Pons (tissue), 1 donor: ENCODE data around the gene GAA.
"Not testable (repeated sequence)": the region's sequence is repeated elsewhere in the genome, so short reads cannot be mapped to it uniquely, and the experiment has no call there.

Source experiments
- DNase-seq: peaks from one replicate; pipeline ENCODE4 v3.0.0-alpha.2; 2016; ENCODE audit warnings: low spot score

Gene GAA

DNA sequence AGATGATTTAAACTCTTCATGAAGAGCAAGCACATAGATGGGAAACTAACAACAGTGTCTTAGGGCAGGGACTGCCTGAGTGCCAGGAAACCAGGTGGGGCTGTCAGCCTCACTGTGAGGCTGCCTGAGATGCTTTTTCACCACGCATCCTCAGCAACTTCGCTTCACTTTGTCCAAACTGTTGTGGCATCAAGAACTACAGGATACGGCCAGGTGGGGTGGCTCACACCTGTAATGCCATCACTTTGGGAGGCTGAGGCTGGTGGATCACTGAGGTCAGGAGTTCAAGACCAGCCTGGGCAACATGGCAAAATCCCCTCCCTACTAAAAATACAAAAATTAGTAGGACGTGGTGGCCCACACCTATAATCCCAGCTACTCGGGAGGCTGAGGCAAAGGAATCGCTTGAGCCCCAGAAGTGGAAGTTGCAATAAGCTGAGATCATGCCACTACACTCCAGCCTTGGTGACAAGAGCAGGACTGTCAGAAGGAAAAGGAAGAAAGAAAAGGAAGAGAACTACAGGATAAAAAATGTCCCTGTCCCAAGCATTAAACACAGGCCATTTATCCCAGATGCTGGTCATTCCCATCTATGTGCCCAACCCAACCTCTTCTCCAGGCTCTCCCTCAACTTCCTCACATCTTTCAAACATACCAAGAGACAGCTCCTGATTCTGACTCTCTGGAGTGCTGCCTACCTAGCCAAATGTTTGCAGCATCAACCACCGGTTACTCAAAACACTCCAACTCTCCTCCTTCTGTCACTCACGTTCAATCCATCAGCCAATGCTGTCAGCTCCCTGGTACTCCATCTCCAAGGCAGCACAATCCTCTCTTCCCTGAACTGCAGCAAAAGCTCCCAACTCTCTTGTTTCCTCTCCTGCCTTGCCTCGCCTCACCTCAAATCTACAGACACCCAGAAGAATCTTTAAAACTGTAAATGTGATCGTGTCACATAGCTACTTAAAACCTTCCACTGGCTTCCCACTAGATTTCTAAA lies 44.0 kb downstream of the GAA start:
- no peak for DNase-seq

DNA sequence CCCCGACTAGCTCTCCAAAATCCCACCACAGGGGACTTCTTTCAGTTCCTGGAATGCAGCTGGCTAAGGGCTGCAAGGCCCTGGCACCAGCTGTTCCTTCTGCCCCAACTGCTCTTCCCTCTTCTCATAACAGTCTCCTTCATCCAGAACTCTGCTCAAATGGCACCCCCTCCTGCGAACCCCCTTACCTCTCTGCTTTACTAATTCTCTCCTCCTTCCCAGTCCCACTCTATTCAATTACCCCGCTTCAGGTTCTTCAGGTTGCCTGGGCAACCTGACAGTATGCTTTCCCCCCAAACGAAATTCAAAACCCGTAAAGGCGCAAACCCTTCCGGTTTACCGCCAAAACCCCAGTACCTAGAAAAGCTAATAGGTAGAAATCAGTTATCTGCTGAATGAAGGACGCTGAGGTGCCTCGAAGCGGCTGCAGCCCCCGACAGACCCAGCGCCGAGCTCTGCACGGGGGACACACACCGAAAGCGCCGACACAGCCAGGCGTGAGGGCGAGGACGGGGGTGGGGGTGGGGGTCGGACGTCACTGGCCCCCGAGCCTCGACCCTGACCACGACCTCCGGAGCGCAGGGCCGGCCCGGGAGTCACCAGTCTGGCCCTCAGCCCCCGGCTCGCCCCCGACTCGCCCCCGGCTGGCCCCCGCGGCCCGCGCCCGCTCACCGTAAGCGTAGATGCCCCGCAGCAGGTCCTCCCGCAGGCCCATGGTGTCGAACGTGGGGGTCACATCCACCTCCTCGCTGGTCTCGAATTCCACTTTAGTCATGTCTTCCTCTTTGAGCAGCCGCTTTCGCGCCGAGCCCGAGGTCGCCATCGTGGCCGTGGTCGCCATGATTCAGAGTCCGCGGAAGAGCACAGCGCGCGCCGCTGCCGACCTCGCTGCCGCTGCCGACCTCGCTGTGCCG lies 45.0 kb downstream of the GAA start:
- peak; percentile 15 for DNase-seq

DNA sequence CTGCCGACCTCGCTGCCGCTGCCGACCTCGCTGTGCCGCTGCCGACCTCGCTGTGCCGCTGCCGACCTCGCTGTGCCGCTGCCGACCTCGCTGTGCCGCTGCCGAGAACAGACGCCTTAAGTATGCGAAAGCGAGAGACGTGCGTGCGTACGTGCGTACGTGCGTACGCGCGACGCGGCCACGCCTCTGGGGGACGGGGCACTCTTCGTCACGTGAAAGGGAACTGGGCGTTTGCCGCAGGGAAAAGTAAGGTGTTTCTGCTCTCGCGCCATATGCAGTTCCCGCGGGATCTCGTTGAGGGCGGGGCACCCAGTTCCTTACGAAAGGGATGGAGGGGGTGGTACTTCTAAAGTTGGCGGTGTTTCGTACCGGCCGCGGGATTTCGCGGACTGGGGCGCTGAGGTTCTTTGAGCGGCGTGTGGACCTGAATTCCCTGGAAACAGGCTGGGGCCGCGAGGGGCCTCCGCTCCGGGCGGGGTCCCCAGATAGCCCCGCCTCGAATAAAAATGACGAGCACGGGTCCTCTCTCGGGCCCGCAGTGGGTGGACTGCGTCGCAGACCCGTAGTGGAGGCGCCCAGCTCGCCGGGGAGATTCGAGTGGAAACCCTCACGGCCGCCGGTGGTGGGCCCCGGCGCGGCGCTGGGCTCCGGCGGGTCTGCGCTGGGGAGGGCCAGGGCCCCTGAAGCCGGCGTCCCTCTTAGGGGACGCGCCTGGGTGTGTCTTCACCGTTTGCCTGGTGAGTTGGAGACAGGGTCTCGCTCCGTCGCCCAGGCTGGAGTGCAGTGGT lies 45.8 kb downstream of the GAA start, which contains the start of gene EIF4A3:
Gene EIF4A3 (minus strand): TSS at position 94 of the 788 bp plus-strand sequence. CDS start 167 bp downstream, outside the sequence.
- peak; percentile 97 for DNase-seq

GRCh38 chr17:80151333-80151732 lies 50.0 kb downstream of the GAA start:
- DNase-seq = no peak

- no peak for DNase-seq
Measured at GRCh38 chr17:80152081-80152702, 50.8 kb downstream of the GAA start.

DNA sequence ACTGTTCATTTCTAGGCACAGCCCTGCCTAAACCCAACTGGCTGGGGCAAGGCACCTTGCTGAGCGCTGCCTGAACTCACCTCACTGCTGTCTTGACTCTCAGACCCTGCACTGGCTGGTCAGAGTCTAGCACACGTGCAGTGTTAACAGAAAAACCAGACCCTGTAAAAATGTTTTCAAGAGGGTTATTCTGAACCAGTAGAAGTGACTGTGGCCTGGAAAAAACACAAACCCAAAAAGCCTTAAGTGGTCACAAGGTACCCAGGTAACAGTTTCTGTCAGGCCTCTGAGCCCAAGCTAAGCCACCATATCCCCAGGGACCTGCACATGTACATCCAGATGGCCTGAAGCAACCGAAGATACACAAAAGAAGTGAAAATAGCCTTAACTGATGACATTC lies 51.6 kb downstream of the GAA start:
- DNase-seq = no peak

- DNase-seq = no peak
Measured at GRCh38 chr17:80154166-80154565, 52.8 kb downstream of the GAA start.

GRCh38 chr17:80155600-80155999 lies 54.2 kb downstream of the GAA start:
- not testable (repeated sequence) for DNase-seq

- DNase-seq = no peak
Measured at GRCh38 chr17:80158846-80159245, 57.5 kb downstream of the GAA start.

GRCh38 chr17:80160536-80160935 lies 59.2 kb downstream of the GAA start:
- no peak for DNase-seq

DNA sequence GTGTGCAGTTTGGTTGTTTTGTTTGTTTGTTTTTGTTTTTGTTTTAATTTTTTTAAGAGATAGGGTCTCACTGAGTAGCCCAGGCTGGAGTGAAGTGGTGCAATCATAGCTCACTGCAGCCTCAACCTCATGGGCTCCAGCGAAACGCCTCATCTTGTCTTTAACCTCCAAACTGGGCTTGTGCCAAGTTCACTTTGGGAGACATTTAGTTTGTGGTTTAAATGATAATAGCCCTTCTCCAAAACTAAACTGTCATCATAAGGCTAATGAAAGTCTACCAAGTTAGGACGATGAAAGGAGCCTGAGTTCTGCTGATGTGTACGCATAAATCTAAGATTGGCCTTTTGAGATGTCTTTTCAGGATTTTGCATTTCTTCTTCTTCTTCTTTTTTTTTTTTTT lies 62.0 kb downstream of the GAA start:
- DNase-seq = no peak

GRCh38 chr17:80164185-80164584 lies 62.8 kb downstream of the GAA start:
- DNase-seq = peak; percentile 55

DNA sequence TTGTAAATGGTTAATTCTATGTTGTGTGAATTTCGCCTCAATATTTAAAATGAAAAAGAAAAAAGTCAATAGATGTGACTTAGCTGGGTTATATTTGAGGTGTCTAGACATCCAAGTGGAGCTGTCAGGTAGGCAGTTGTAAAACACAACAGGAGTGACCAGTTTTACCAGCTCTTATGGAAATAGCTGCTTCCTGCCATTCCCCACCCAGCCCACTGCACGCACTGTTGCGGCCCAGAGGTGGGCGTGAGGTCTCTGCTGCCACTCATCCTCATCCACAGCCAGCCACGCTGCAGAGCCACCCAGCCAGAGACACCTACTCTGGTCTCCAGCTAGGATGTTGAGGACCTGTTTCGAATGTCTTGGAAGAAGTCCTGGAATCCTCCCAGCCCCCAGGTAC lies 65.1 kb downstream of the GAA start:
- no peak for DNase-seq

DNA sequence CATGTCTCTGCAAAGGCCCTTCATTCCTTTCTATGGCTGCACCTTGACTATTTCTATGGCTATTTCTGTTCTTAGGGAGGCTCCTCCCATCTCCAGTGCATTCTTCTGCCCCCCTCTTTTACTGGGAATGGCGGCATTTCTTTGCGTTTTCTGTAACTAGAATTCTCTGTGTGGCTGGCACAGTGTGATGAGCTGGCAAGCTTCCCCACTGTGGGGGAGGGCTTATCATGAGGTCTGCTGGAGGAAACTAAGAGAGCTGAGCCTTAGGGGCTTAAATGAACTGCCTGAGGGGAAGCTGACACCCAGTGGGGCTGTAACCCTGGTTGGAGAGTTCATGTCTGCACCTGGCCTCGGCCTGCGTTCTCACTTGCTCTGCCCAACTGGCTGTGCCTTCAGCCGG lies 67.0 kb downstream of the GAA start:
- no peak for DNase-seq

DNA sequence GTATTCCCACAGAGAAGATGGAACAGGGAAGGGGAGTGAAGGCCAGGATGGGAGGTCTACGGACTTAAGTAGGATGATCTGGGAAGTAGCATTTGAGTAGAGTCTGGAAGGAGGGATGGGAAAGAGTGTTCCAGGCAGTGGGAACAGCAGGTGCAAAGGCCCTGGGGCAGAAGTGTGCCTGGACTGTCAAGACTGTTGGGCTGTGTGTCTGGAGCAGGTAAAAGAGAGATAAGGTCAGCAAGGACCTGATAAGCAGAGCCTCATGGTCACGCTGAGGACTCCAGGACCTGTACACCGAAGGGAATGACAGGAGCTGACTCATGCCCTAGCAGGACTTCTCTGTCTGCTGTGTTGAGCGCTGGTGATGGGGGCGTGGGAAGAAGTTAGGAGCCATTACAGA lies 67.7 kb downstream of the GAA start:
- no peak for DNase-seq
